ENCODE data around the gene CDH12. TPM values are rescaled to one million over a fixed set of nuclear protein-coding genes. Genes with fewer than 3 reads are reported as not detected.
"Not testable (repeated sequence)": the region's sequence is repeated elsewhere in the genome, so short reads cannot be mapped to it uniquely, and the experiment has no call there.

CDH12 gene
- total RNA-seq, 4 donors from 2014 or later, result 0.38 to 2.8 (median 0.94) TPM

GRCh38 chr5:22293147-22293546 is 560.0 kb downstream of the CDH12 start:
- Histone ChIP-seq H3K36me3 (no peaks in the 10 kb centered on the region), H3K9me3 (no peaks in the 10 kb centered on the region), H3K4me3 (no peak overlapping the region), H3K4me1 (no peaks in the 10 kb centered on the region), H3K27ac (no peak overlapping the region), H3K27me3 (no peaks in the 10 kb centered on the region)
- 96% methylated on average over 3 of the region's 3 CpGs for WGBS
- TF ChIP-seq CTCF (IDR thresholded peaks at IDR 0.05) (no peak), POLR2AphosphoS5 (IDR thresholded peaks at IDR 0.05) (no peak), POLR2A (IDR thresholded peaks at IDR 0.05) (no peak), EP300 (IDR thresholded peaks at IDR 0.05) (no peak)
- no peak for DNase-seq (ENCODE audit: low spot score in 2 of 2)

GRCh38 chr5:22278164-22278563 is 575.0 kb downstream of the CDH12 start:
- H3K27me3 ChIP-seq, result no peaks in the 10 kb centered on the region
- no peak overlapping the region for H3K27ac ChIP-seq
- no peak for DNase-seq (ENCODE audit: low spot score in 2 of 2)
- 53% methylated on average over 1 of the region's 1 CpG for WGBS
- H3K4me1 ChIP-seq, result no peaks in the 10 kb centered on the region
- no peaks in the 10 kb centered on the region for H3K36me3 ChIP-seq
- TF ChIP-seq POLR2AphosphoS5 (IDR thresholded peaks at IDR 0.05) (no peak), CTCF (IDR thresholded peaks at IDR 0.05) (no peak), POLR2A (IDR thresholded peaks at IDR 0.05) (no peak), EP300 (IDR thresholded peaks at IDR 0.05) (no peak)
- H3K4me3 ChIP-seq, result no peak overlapping the region
- no peaks in the 10 kb centered on the region for H3K9me3 ChIP-seq

- H3K4me1 ChIP-seq, result no peaks in the 10 kb centered on the region
- no peaks in the 10 kb centered on the region for H3K36me3 ChIP-seq
- no peak for DNase-seq (ENCODE audit: low spot score in 2 of 2)
- WGBS, result 47% methylated on average over 4 of the region's 4 CpGs
- no peaks in the 10 kb centered on the region for H3K27me3 ChIP-seq
- H3K27ac ChIP-seq, result no peak overlapping the region
- H3K4me3 ChIP-seq, result no peak overlapping the region
- no peak for TF ChIP-seq POLR2AphosphoS5 (IDR thresholded peaks at IDR 0.05)
- no peak for TF ChIP-seq EP300 (IDR thresholded peaks at IDR 0.05)
- TF ChIP-seq POLR2A (IDR thresholded peaks at IDR 0.05), result no peak
- TF ChIP-seq CTCF (IDR thresholded peaks at IDR 0.05), result no peak
- no peaks in the 10 kb centered on the region for H3K9me3 ChIP-seq
These were observed 576.1 kb downstream of the CDH12 start for GRCh38 chr5:22277006-22277405.

- not testable (repeated sequence) for H3K27me3 ChIP-seq; H3K27ac ChIP-seq; H3K4me1 ChIP-seq; H3K4me3 ChIP-seq; H3K36me3 ChIP-seq; H3K9me3 ChIP-seq; DNase-seq (ENCODE audit: low spot score in 2 of 2)
- WGBS, result 83% methylated on average over 7 of the region's 7 CpGs
These were observed 587.3 kb downstream of the CDH12 start for GRCh38 chr5:22265855-22266254.

GRCh38 chr5:22258139-22258538 is 595.0 kb downstream of the CDH12 start:
- DNase-seq (ENCODE audit: low spot score in 2 of 2), result no peak
- H3K27ac ChIP-seq, result no peak overlapping the region
- WGBS, result 63% methylated on average over 5 of the region's 5 CpGs
- H3K4me3 ChIP-seq, result no peak overlapping the region
- TF ChIP-seq POLR2A (IDR thresholded peaks at IDR 0.05), result no peak
- TF ChIP-seq EP300 (IDR thresholded peaks at IDR 0.05), result no peak
- H3K9me3 ChIP-seq, result no peaks in the 10 kb centered on the region
- no peaks in the 10 kb centered on the region for H3K36me3 ChIP-seq
- no peaks in the 10 kb centered on the region for H3K27me3 ChIP-seq
- no peaks in the 10 kb centered on the region for H3K4me1 ChIP-seq

- Histone ChIP-seq H3K27ac (no peak overlapping the region), H3K4me3 (no peak overlapping the region), H3K36me3 (no peaks in the 10 kb centered on the region), H3K27me3 (no peaks in the 10 kb centered on the region), H3K9me3 (no peaks in the 10 kb centered on the region), H3K4me1 (no peaks in the 10 kb centered on the region)
- 51% methylated on average over 4 of the region's 4 CpGs for WGBS
- TF ChIP-seq POLR2A (IDR thresholded peaks at IDR 0.05), result no peak
- DNase-seq (ENCODE audit: low spot score in 2 of 2), result no peak
These were observed 602.6 kb downstream of the CDH12 start for GRCh38 chr5:22250528-22250927.

GRCh38 chr5:22249209-22249729 is 603.9 kb downstream of the CDH12 start:
- no peaks in the 10 kb centered on the region for H3K27me3 ChIP-seq
- H3K36me3 ChIP-seq, result no peaks in the 10 kb centered on the region
- WGBS, result 79% methylated on average over 7 of the region's 7 CpGs
- TF ChIP-seq POLR2A (IDR thresholded peaks at IDR 0.05), result no peak
- no peak for TF ChIP-seq EP300 (IDR thresholded peaks at IDR 0.05)
- TF ChIP-seq POLR2AphosphoS5 (IDR thresholded peaks at IDR 0.05), result no peak
- no peak for TF ChIP-seq CTCF (IDR thresholded peaks at IDR 0.05)
- DNase-seq (ENCODE audit: low spot score in 2 of 2), result no peak
- H3K27ac ChIP-seq, result no peak overlapping the region
- no peaks in the 10 kb centered on the region for H3K4me1 ChIP-seq
- H3K4me3 ChIP-seq, result no peak overlapping the region
- H3K9me3 ChIP-seq, result no peaks in the 10 kb centered on the region

All from suprapubic skin (tissue), 4 donors.